ENCODE data around the gene FAM184B. TPM values are rescaled to one million over a fixed set of nuclear protein-coding genes. Genes with fewer than 3 reads are reported as not detected.

The FAM184B gene
- total RNA-seq, 1 experiment from 2014 or later: 0.09 TPM

DNA sequence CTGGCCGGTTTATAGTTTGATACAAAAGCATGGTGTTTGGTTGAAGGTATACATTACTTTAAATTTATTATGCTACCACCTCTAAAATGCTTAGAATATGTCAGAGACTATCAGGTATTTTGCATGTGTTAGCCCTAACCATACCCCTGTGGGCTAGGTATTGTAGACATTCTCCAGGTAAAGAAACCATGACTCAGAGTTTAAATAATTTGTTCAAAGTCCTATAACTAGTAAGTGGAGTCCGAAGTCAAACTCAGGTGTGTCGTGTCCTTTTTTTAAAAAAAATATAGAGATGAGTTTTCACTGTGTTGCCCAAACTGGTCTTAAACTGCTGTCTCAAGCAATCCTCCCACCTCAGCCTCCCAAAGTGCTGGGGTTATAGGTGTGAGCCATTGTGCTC is 192.1 kb downstream of the FAM184B start:
- H4K8ac ChIP-seq (replicated peaks; ENCODE audit: insufficient read length, low read depth, low read length): no peak overlapping the region
- H3K14ac ChIP-seq (ENCODE audit: insufficient read depth, low read length): no peak overlapping the region
- no peaks in the 10 kb centered on the region for H3K79me2 ChIP-seq (ENCODE audit: insufficient read depth, low read length)
- no peak for DNase-seq
- no peaks in the 10 kb centered on the region for H3K9me3 ChIP-seq (ENCODE audit: control insufficient read depth, low read depth, low read length)
- H2BK15ac ChIP-seq (ENCODE audit: low read depth, low read length): no peak overlapping the region
- H2AFZ ChIP-seq (ENCODE audit: low read length): no peak overlapping the region
- no peak overlapping the region for H2BK5ac ChIP-seq (ENCODE audit: insufficient read length, low read length)
- Mint-ChIP-seq H3K27ac (no peak overlapping the region), H3K4me3 (no peak overlapping the region), H3K36me3 (ENCODE audit: insufficient read depth in 1 of 3, low read depth in 3 of 3) (peaks cover 29 to 72% (median 54%) of the 10 kb centered on the region in 3 experiments), H3K27me3 (ENCODE audit: low read depth) (no peaks in the 10 kb centered on the region), H3K4me1 (peaks cover 7% of the 10 kb centered on the region in 2 experiments), H3K9me3 (no peaks in the 10 kb centered on the region)
- H2BK120ac ChIP-seq (ENCODE audit: low read depth, low read length, poor library complexity, severe bottlenecking): no peak overlapping the region
- H3K27me3 ChIP-seq (ENCODE audit: insufficient read depth, low read length): no peaks in the 10 kb centered on the region
- no peak overlapping the region for H3K18ac ChIP-seq (ENCODE audit: insufficient read length, low read depth, low read length)
- no peak overlapping the region for H2AK5ac ChIP-seq (ENCODE audit: insufficient read length, low read length)
- no peaks in the 10 kb centered on the region for H4K20me1 ChIP-seq (ENCODE audit: control insufficient read depth, insufficient read depth, insufficient read length)
- H3K23me2 ChIP-seq (ENCODE audit: insufficient read length, low read depth, low read length, poor library complexity, severe bottlenecking): no peaks in the 10 kb centered on the region
- no CpG with 5 or more reads among the region's 3 CpGs for WGBS (ENCODE audit: extremely low coverage, insufficient read length, low lambda C conversion rate)
- H2BK12ac ChIP-seq (ENCODE audit: insufficient read length, low read depth, low read length): no peak overlapping the region
- no peak overlapping the region for H3K9ac ChIP-seq (ENCODE audit: extremely low read depth, insufficient read length, low read length)
- TF ChIP-seq, protein P1, sequence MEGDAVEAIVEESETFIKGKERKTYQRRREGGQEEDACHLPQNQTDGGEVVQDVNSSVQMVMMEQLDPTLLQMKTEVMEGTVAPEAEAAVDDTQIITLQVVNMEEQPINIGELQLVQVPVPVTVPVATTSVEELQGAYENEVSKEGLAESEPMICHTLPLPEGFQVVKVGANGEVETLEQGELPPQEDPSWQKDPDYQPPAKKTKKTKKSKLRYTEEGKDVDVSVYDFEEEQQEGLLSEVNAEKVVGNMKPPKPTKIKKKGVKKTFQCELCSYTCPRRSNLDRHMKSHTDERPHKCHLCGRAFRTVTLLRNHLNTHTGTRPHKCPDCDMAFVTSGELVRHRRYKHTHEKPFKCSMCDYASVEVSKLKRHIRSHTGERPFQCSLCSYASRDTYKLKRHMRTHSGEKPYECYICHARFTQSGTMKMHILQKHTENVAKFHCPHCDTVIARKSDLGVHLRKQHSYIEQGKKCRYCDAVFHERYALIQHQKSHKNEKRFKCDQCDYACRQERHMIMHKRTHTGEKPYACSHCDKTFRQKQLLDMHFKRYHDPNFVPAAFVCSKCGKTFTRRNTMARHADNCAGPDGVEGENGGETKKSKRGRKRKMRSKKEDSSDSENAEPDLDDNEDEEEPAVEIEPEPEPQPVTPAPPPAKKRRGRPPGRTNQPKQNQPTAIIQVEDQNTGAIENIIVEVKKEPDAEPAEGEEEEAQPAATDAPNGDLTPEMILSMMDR (conservative IDR thresholded peaks at IDR 0.05): no peak
- H3K56ac ChIP-seq (ENCODE audit: insufficient read length, low read depth, low read length): no peak overlapping the region
- H4K91ac ChIP-seq (ENCODE audit: insufficient read length, low read depth, low read length): no peak overlapping the region
- H3K79me1 ChIP-seq (ENCODE audit: insufficient read depth, low read depth, low read length, poor library complexity, severe bottlenecking): no peaks in the 10 kb centered on the region
- no peak overlapping the region for H3K4ac ChIP-seq (ENCODE audit: low read depth, low read length)
- H4K5ac ChIP-seq (ENCODE audit: insufficient read length, low read depth, low read length): no peak overlapping the region
- no peak overlapping the region for H3T11ph ChIP-seq (ENCODE audit: low read length)
- no peak overlapping the region for H3K23ac ChIP-seq (ENCODE audit: insufficient read length, low read depth, low read length)
- no peak overlapping the region for H3K4me2 ChIP-seq (ENCODE audit: insufficient read depth, insufficient read length, low read length)
- no peaks in the 10 kb centered on the region; the same call in 1 of the 2 replicates for H3K4me1 ChIP-seq (ENCODE audit: insufficient read depth, low read length)
- H2BK20ac ChIP-seq (ENCODE audit: low read depth, low read length, poor library complexity, severe bottlenecking): no peak overlapping the region
- no peak overlapping the region for H3K27ac ChIP-seq (ENCODE audit: insufficient read length, low read depth, low read length)
